ENCODE results near the gene CSRP2.

CSRP2 gene

GRCh38 chr12:76879710-76880518 lies 1.1 kb upstream of the CSRP2 start:
- ATAC-seq (no peak), DNase-seq (no peak)
- Mint-ChIP-seq H3K27me3 (peaks cover 51% of the 10 kb centered on the region), H3K4me3 (peak overlapping the region; percentile 76), H3K36me3 (ENCODE audit: low read depth) (no peaks in the 10 kb centered on the region), H3K27ac (no peak overlapping the region), H3K4me1 (peaks cover 9% of the 10 kb centered on the region), H3K9me3 (no peaks in the 10 kb centered on the region)

GRCh38 chr12:76878099-76878898 lies 520 bp downstream of the CSRP2 start:
- ATAC-seq (peak; percentile 41), DNase-seq (peak; percentile 26)
- H3K4me3 Mint-ChIP-seq = peak overlapping the region; percentile 83
- no peak overlapping the region for H3K27ac Mint-ChIP-seq
- peaks cover 9% of the 10 kb centered on the region for H3K4me1 Mint-ChIP-seq
- H3K27me3 Mint-ChIP-seq = peaks cover 55% of the 10 kb centered on the region
- no peaks in the 10 kb centered on the region for H3K9me3 Mint-ChIP-seq
- no peaks in the 10 kb centered on the region for H3K36me3 Mint-ChIP-seq (ENCODE audit: low read depth)

GRCh38 chr12:76876696-76877229 lies 2.1 kb downstream of the CSRP2 start:
- Mint-ChIP-seq H3K9me3 (no peaks in the 10 kb centered on the region), H3K4me3 (no peak overlapping the region), H3K36me3 (ENCODE audit: low read depth) (no peaks in the 10 kb centered on the region), H3K27ac (no peak overlapping the region), H3K4me1 (peaks cover 9% of the 10 kb centered on the region), H3K27me3 (peaks cover 52% of the 10 kb centered on the region)
- no peak for DNase-seq
- ATAC-seq = no peak

- no peaks in the 10 kb centered on the region for H3K9me3 Mint-ChIP-seq
- DNase-seq (no peak), ATAC-seq (no peak)
- H3K36me3 Mint-ChIP-seq (ENCODE audit: low read depth) = no peaks in the 10 kb centered on the region
- H3K4me3 Mint-ChIP-seq = no peak overlapping the region
- H3K4me1 Mint-ChIP-seq = peaks cover 9% of the 10 kb centered on the region
- H3K27me3 Mint-ChIP-seq = peaks cover 38% of the 10 kb centered on the region
- H3K27ac Mint-ChIP-seq = no peak overlapping the region
These were observed 4.2 kb downstream of the CSRP2 start for GRCh38 chr12:76874491-76875190.

- no peak overlapping the region for H3K27ac Mint-ChIP-seq
- no peak for ATAC-seq
- no peak overlapping the region for H3K4me3 Mint-ChIP-seq
- no peak for DNase-seq
- H3K4me1 Mint-ChIP-seq = peaks cover 7% of the 10 kb centered on the region
- no peaks in the 10 kb centered on the region for H3K36me3 Mint-ChIP-seq (ENCODE audit: low read depth)
- H3K27me3 Mint-ChIP-seq = peaks cover 34% of the 10 kb centered on the region
- H3K9me3 Mint-ChIP-seq = no peaks in the 10 kb centered on the region
These were observed 4.8 kb downstream of the CSRP2 start for GRCh38 chr12:76874027-76874426.

GRCh38 chr12:76872415-76872814 lies 6.4 kb downstream of the CSRP2 start:
- no peak for ATAC-seq

GRCh38 chr12:76871742-76872141 lies 7.1 kb downstream of the CSRP2 start:
- H3K36me3 Mint-ChIP-seq (ENCODE audit: low read depth) = no peaks in the 10 kb centered on the region
- no peak for ATAC-seq

More at GRCh38 chr12:76872415-76872814, 6.4 kb downstream of the CSRP2 start:
- no peaks in the 10 kb centered on the region for H3K36me3 Mint-ChIP-seq (ENCODE audit: low read depth)
- H3K27ac Mint-ChIP-seq = no peak overlapping the region
- DNase-seq = no peak
- H3K4me1 Mint-ChIP-seq = peaks cover 1% of the 10 kb centered on the region
- no peak overlapping the region for H3K4me3 Mint-ChIP-seq
- no peaks in the 10 kb centered on the region for H3K9me3 Mint-ChIP-seq
- H3K27me3 Mint-ChIP-seq = peaks cover 24% of the 10 kb centered on the region

GRCh38 chr12:76871082-76871481 lies 7.7 kb downstream of the CSRP2 start:
- DNase-seq (no peak), ATAC-seq (no peak)
- H3K36me3 Mint-ChIP-seq (ENCODE audit: low read depth) = no peaks in the 10 kb centered on the region
- H3K9me3 Mint-ChIP-seq = no peaks in the 10 kb centered on the region
- H3K4me3 Mint-ChIP-seq = no peak overlapping the region
- H3K4me1 Mint-ChIP-seq = no peaks in the 10 kb centered on the region
- H3K27ac Mint-ChIP-seq = no peak overlapping the region
- H3K27me3 Mint-ChIP-seq = peaks cover 19% of the 10 kb centered on the region

More at GRCh38 chr12:76871742-76872141, 7.1 kb downstream of the CSRP2 start:
- no peaks in the 10 kb centered on the region for H3K4me1 Mint-ChIP-seq
- H3K27ac Mint-ChIP-seq = no peak overlapping the region
- H3K9me3 Mint-ChIP-seq = no peaks in the 10 kb centered on the region
- no peak for DNase-seq
- no peak overlapping the region for H3K4me3 Mint-ChIP-seq
- H3K27me3 Mint-ChIP-seq = peaks cover 18% of the 10 kb centered on the region

GRCh38 chr12:76866726-76867125 lies 12.1 kb downstream of the CSRP2 start:
- ATAC-seq (no peak), DNase-seq (no peak)
- Mint-ChIP-seq H3K36me3 (ENCODE audit: low read depth) (no peaks in the 10 kb centered on the region), H3K27me3 (peaks cover 9% of the 10 kb centered on the region), H3K27ac (no peak overlapping the region), H3K9me3 (no peaks in the 10 kb centered on the region), H3K4me1 (no peaks in the 10 kb centered on the region), H3K4me3 (no peak overlapping the region)

GRCh38 chr12:76866151-76866567 lies 12.7 kb downstream of the CSRP2 start:
- ATAC-seq = no peak
- Mint-ChIP-seq H3K27me3 (peaks cover 9% of the 10 kb centered on the region), H3K27ac (no peak overlapping the region), H3K36me3 (ENCODE audit: low read depth) (no peaks in the 10 kb centered on the region), H3K9me3 (no peaks in the 10 kb centered on the region), H3K4me3 (no peak overlapping the region), H3K4me1 (no peaks in the 10 kb centered on the region)
- no peak for DNase-seq

GRCh38 chr12:76864791-76865400 lies 13.9 kb downstream of the CSRP2 start:
- no peak for DNase-seq
- H3K9me3 Mint-ChIP-seq = no peaks in the 10 kb centered on the region
- H3K36me3 Mint-ChIP-seq (ENCODE audit: low read depth) = no peaks in the 10 kb centered on the region
- H3K27me3 Mint-ChIP-seq = peaks cover 6% of the 10 kb centered on the region
- peak; percentile 10 for ATAC-seq
- H3K4me1 Mint-ChIP-seq = no peaks in the 10 kb centered on the region
- no peak overlapping the region for H3K27ac Mint-ChIP-seq
- H3K4me3 Mint-ChIP-seq = no peak overlapping the region

GRCh38 chr12:76863837-76864236 lies 15.0 kb downstream of the CSRP2 start:
- H3K4me1 Mint-ChIP-seq = no peaks in the 10 kb centered on the region
- H3K4me3 Mint-ChIP-seq = no peak overlapping the region
- DNase-seq (no peak), ATAC-seq (no peak)
- no peaks in the 10 kb centered on the region for H3K9me3 Mint-ChIP-seq
- H3K27me3 Mint-ChIP-seq = peaks cover 6% of the 10 kb centered on the region
- no peaks in the 10 kb centered on the region for H3K36me3 Mint-ChIP-seq (ENCODE audit: low read depth)
- no peak overlapping the region for H3K27ac Mint-ChIP-seq

- H3K4me1 Mint-ChIP-seq = no peaks in the 10 kb centered on the region
- H3K9me3 Mint-ChIP-seq = no peaks in the 10 kb centered on the region
- DNase-seq (no peak), ATAC-seq (no peak)
- no peak overlapping the region for H3K4me3 Mint-ChIP-seq
- peaks cover 6% of the 10 kb centered on the region for H3K27me3 Mint-ChIP-seq
- H3K36me3 Mint-ChIP-seq (ENCODE audit: low read depth) = no peaks in the 10 kb centered on the region
- H3K27ac Mint-ChIP-seq = no peak overlapping the region
These were observed 15.7 kb downstream of the CSRP2 start for GRCh38 chr12:76863005-76863670.

GRCh38 chr12:76860256-76860655 lies 18.6 kb downstream of the CSRP2 start:
- Mint-ChIP-seq H3K9me3 (peaks cover 7% of the 10 kb centered on the region), H3K4me1 (no peaks in the 10 kb centered on the region), H3K27me3 (peaks cover 2% of the 10 kb centered on the region), H3K4me3 (no peak overlapping the region), H3K36me3 (ENCODE audit: low read depth) (peaks cover 11% of the 10 kb centered on the region), H3K27ac (no peak overlapping the region)
- no peak for DNase-seq
- no peak for ATAC-seq

All from activated naive CD8-positive, alpha-beta T cell treated with anti-CD3 and anti-CD28 coated beads, Interleukin-2, amount 50 U/mL, for 24 hours (primary cell).